HL-60 (cell line): ENCODE results near the gene CSHL1.

Experiments used
- POLR2AphosphoS5 ChIP-seq: IDR thresholded peaks from 2 replicates; pipeline ENCODE4 v1.6.1; 2012; ENCODE audit warnings: low read depth
- TF ChIP-seq, protein P1 (sequence below): IDR thresholded peaks from one replicate; pipeline ENCODE4 v1.5.1; 2011; ENCODE audit warnings: low read length, control low read depth, inconsistent platforms; ENCODE audit not compliant: insufficient read depth

DNA sequence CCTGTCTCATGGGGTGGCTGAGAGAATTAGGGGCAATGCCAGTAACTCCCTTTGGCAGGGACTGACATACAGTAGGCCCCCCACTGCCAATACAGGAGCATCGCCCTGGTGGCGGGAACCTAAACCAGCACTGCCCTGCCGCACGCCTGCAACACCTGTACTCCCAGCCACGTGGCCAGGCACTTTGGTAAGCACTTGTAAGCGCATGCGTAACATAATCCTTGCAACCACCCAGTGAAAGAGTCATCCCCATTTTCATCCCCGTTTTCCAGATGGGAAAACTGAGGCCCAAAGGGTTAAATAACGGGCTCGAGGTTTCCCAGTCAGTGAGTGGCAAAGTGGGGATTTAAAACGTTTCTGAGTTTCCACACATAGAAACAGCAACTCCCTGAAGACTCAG lies 44.2 kb upstream of the CSHL1 start:
- TF ChIP-seq POLR2AphosphoS5 = no peak
- TF ChIP-seq, protein P1, sequence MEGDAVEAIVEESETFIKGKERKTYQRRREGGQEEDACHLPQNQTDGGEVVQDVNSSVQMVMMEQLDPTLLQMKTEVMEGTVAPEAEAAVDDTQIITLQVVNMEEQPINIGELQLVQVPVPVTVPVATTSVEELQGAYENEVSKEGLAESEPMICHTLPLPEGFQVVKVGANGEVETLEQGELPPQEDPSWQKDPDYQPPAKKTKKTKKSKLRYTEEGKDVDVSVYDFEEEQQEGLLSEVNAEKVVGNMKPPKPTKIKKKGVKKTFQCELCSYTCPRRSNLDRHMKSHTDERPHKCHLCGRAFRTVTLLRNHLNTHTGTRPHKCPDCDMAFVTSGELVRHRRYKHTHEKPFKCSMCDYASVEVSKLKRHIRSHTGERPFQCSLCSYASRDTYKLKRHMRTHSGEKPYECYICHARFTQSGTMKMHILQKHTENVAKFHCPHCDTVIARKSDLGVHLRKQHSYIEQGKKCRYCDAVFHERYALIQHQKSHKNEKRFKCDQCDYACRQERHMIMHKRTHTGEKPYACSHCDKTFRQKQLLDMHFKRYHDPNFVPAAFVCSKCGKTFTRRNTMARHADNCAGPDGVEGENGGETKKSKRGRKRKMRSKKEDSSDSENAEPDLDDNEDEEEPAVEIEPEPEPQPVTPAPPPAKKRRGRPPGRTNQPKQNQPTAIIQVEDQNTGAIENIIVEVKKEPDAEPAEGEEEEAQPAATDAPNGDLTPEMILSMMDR = no peak
